K562 (cell line): ENCODE data around the gene PYGO2. TPM values are rescaled to one million over a fixed set of nuclear protein-coding genes. Genes with fewer than 3 reads are reported as not detected.

Experiments
- ARHGAP35 ChIP-seq: fragments of 450-650 bp; IDR thresholded peaks from 2 replicates; pipeline ENCODE4 v1.6.1; 2018; ENCODE audit not compliant: partially characterized antibody
- BRD9 ChIP-seq: fragments of 450-650 bp; IDR thresholded peaks from 2 replicates; pipeline ENCODE4 v1.6.1; 2018; ENCODE audit warnings: low read depth; ENCODE audit not compliant: partially characterized antibody
- CEBPG ChIP-seq, 3 experiments: fragments of 200-800 bp in 1 of 3; sonication (Bioruptor generic) in 1 of 3; sonication (generic) in 1 of 3; formaldehyde crosslinking in 1 of 3; IDR thresholded peaks in 2 of 3; conservative IDR thresholded peaks in 1 of 3; 2 replicates each; pipeline versions ENCODE4 v1.6.1 to v1.8.0; 2016 to 2022; ENCODE audit warnings: missing compliant biosample characterization in 2 of 3, missing genetic modification characterization in 2 of 3, mild to moderate bottlenecking in 1 of 3, missing genetic modification reagents in 1 of 3
- GTF2E2 ChIP-seq: fragments of 200-800 bp; sonication (Bioruptor generic); IDR thresholded peaks from 2 replicates; pipeline ENCODE4 v1.6.1; 2016; ENCODE audit warnings: missing genetic modification characterization, missing compliant biosample characterization
- L3MBTL2 ChIP-seq: fragments of 450-650 bp; IDR thresholded peaks from 2 replicates; pipeline ENCODE4 v1.6.1; 2016; ENCODE audit warnings: mild to moderate bottlenecking, moderate library complexity
- NELFE ChIP-seq: IDR thresholded peaks from 2 replicates; pipeline ENCODE4 v1.6.1; 2011; ENCODE audit warnings: mild to moderate bottlenecking; ENCODE audit not compliant: insufficient read depth, insufficient read length
- NFXL1 ChIP-seq: fragments of 450-650 bp; formaldehyde crosslinking; IDR thresholded peaks from 2 replicates; pipeline ENCODE4 v1.4.0; 2021; ENCODE audit warnings: mild to moderate bottlenecking
- PML ChIP-seq: IDR thresholded peaks from 2 replicates; pipeline ENCODE4 v1.6.1; 2012; ENCODE audit warnings: low read length, inconsistent platforms
- RREB1 ChIP-seq: fragments of 250-450 bp; sonication (Bioruptor Pico); IDR thresholded peaks from 2 replicates; pipeline ENCODE4 v1.4.0; 2020
- SIN3A ChIP-seq, 2 experiments: fragments of 150-350 bp in 1 of 2; IDR thresholded peaks; 2 replicates each; pipeline ENCODE4 v1.6.1; 2011 to 2016; ENCODE audit warnings: borderline replicate concordance in 2 of 2, low read depth in 2 of 2, low read length in 2 of 2, mild to moderate bottlenecking in 2 of 2, moderate library complexity in 2 of 2; ENCODE audit not compliant: control insufficient read depth in 1 of 2
- TBL1XR1 ChIP-seq, 2 experiments: IDR thresholded peaks; 2 replicates each; pipeline ENCODE4 v1.6.1; 2012; ENCODE audit warnings: improper control_type of control experiment in 2 of 2, low read length in 2 of 2, mild to moderate bottlenecking in 1 of 2
- VEZF1 ChIP-seq: fragments of 200-800 bp; sonication (Bioruptor generic); IDR thresholded peaks from 2 replicates; pipeline ENCODE4 v1.6.1; 2017; ENCODE audit warnings: missing genetic modification characterization, missing compliant biosample characterization
- ZFX ChIP-seq: sonication (generic); formaldehyde crosslinking; IDR thresholded peaks from 2 replicates; pipeline ENCODE4 v1.8.0; 2022; ENCODE audit warnings: mild to moderate bottlenecking, missing genetic modification reagents, moderate library complexity
- ZNF592 ChIP-seq: fragments of 450-650 bp; IDR thresholded peaks from 2 replicates; pipeline ENCODE4 v1.6.1; 2017; ENCODE audit warnings: antibody characterized with exemption, mild to moderate bottlenecking
- polyA plus RNA-seq, 8 experiments: library from polyadenylated mRNA; depleted of rRNA in 4 of 8; stranded (reverse) in 5 of 8; unstranded in 3 of 8; fragments of >200 nt; fragmentation: Nextera tagmentation in 2 of 8; fragmentation: Illumina TruSeq in 1 of 8; extraction: Ambion mirVana in 2 of 8; extraction: Trizol in 1 of 8; gene quantifications; 2 replicates each; pipeline versions ENCODE4 v1.2.1 to v1.2.3, GENCODE V29; 2011 to 2014; ENCODE audit warnings: inconsistent platforms in 1 of 8, missing spikeins in 1 of 8
- total RNA-seq, 7 experiments: library from RNA; depleted of rRNA in 6 of 7; stranded (reverse); fragments of >200 nt in 6 of 7; fragmentation: Illumina TruSeq in 2 of 7; extraction: Trizol in 2 of 7; gene quantifications; 2 replicates each; pipeline versions ENCODE4 v1.2.1 to v1.2.3, GENCODE V29; 2011 to 2021; ENCODE audit warnings: low replicate concordance in 1 of 7

Gene PYGO2
- total and polyA plus RNA-seq, 9 of the 15 experiments (the other 6 are each of a cell fraction or from before 2014, with no cell fraction given), result 8.3 to 36.2 (median 18.2) TPM

GRCh38 chr1:154975409-154976059 is 14.0 kb upstream of the PYGO2 start (continued):
- no peak; the same call in 1 of the 2 replicates for TF ChIP-seq CEBPG (CRISPR knock-in tag; IDR thresholded peaks at IDR 0.05)
- TF ChIP-seq CEBPG (tag; conservative IDR thresholded peaks at IDR 0.05 in 1 of 2, IDR thresholded peaks at IDR 0.05 in 1 of 2), result peak in 1 of 2 experiments; percentile 82; a peak in 2 of 4 replicates
- no peak for TF ChIP-seq NELFE
- TF ChIP-seq VEZF1 (CRISPR knock-in tag), result peak; percentile 69
- TF ChIP-seq NFXL1 (CRISPR knock-in tag), result no peak
- 0 out of 2 replicates have a peak, but pooled peaks have one; percentile 38 for TF ChIP-seq ZNF592
- peak; percentile 40; the same call in 1 of the 2 replicates for TF ChIP-seq ZFX (CRISPR knock-in tag)
- TF ChIP-seq TBL1XR1 (IDR thresholded peaks at IDR 0.05; ENCODE audit: low read length in 2 of 2), result 0 out of 4 replicates have a peak, but pooled peaks of 1 of the 2 experiments have one; percentile 14
- peak; percentile 32; the same call in 1 of the 2 replicates for TF ChIP-seq GTF2E2 (tag)
- peak; percentile 6; the same call in 1 of the 2 replicates for TF ChIP-seq PML
- peak; percentile 33 for TF ChIP-seq BRD9
- TF ChIP-seq L3MBTL2, result 0 out of 2 replicates have a peak, but pooled peaks have one; percentile 7
- no peak for TF ChIP-seq ARHGAP35
- peak; percentile 47 to 59; a peak in 2 of 4 replicates for TF ChIP-seq SIN3A (IDR thresholded peaks at IDR 0.05; ENCODE audit: borderline replicate concordance in 2 of 2, control insufficient read depth in 1 of 2, low read depth in 2 of 2, low read length in 2 of 2)
- TF ChIP-seq RREB1, result no peak
